ENCODE data around the gene CFAP77. TPM values are rescaled to one million over a fixed set of nuclear protein-coding genes. Genes with fewer than 3 reads are reported as not detected.

CFAP77 gene
- total and polyA plus RNA-seq, 4 donors = 0.38 TPM; not detected in 3

DNA sequence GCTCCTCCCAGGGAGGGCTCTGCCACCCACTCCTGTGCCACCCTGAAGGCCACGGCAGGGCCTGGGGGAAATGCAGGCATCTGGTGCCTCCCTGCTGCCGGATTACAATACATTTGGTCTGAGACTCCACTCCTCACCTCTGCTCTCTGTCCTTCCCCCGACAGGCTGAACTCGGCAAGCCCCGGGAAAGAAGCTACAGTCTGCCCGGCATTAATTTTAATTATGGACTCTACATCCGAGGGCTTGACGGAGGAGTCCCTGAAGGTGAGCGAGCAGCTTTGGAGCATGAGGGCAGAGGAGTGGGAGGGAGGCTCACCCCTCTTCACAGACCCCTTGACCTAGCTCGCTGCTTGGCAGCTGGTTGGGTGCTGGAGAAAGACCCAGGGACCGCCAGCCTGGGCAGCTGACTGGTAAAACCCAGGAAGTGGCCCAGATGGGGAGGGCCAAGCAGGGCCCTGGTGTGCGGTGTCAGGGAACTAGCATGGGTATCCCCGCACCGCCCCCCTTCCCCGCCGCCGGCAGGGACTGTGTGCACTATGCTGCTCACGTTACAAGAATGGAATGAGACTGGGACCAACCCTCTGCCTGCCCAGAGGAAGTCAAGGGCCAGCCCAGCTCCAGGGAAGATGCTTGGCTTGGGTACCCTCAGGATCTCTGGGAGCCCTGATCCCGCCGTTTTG, 88.7 kb downstream of the CFAP77 start:
- Histone ChIP-seq H3K4me1 (ENCODE audit: control insufficient read depth in 1 of 2, insufficient read depth in 2 of 2, low read length in 2 of 2) (no peaks in the 10 kb centered on the region), H3K9me3 (ENCODE audit: control insufficient read depth, low read length) (no peaks in the 10 kb centered on the region), H3K27me3 (ENCODE audit: control insufficient read depth in 1 of 2, insufficient read depth in 2 of 2, low read length in 1 of 2) (peaks cover 0 to 4% of the 10 kb centered on the region in 2 donors), H3K27ac (ENCODE audit: low read depth in 1 of 2, low read length in 2 of 2) (no peak overlapping the region), H3K36me3 (ENCODE audit: control insufficient read depth in 1 of 2, insufficient read depth in 2 of 2, low read length in 1 of 2) (no peaks in the 10 kb centered on the region), H3K4me3 (ENCODE audit: low read length in 2 of 2) (no peak overlapping the region)
- ATAC-seq (ENCODE audit: low FRiP score) (no peak), DNase-seq (no peak)
- intact Hi-C loops (cut with DNase I) = no loop called here
- WGBS, 2 donors = 18 to 21% methylated on average over 20 of the region's 20 CpGs

DNA sequence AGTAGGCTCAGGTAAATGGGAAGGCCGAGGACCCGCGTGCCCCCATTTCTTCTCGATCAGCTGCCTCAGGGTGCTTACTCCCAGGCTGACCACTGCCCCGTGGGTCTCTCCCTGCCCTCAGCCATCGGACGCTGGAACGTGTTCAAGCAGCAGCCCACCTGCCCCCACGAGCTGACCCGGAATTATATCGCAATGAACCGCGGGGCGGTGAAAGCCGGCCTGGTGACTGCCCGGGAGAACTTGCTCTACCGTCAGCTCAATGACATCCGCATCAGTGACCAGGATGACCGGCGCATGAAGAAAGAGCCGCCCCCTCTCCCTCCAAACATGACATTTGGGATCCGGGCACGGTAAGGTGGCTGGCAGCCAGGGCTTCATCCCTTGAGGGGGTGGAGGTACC, 89.2 kb downstream of the CFAP77 start:
- intact Hi-C loops (cut with DNase I) = no loop called here
- DNase-seq (no peak), ATAC-seq (ENCODE audit: low FRiP score) (no peak)
- Histone ChIP-seq H3K4me3 (ENCODE audit: low read length in 2 of 2) (no peak overlapping the region), H3K4me1 (ENCODE audit: control insufficient read depth in 1 of 2, insufficient read depth in 2 of 2, low read length in 2 of 2) (no peaks in the 10 kb centered on the region), H3K27me3 (ENCODE audit: control insufficient read depth in 1 of 2, insufficient read depth in 2 of 2, low read length in 1 of 2) (peaks cover 0 to 4% of the 10 kb centered on the region in 2 donors), H3K27ac (ENCODE audit: low read depth in 1 of 2, low read length in 2 of 2) (no peak overlapping the region), H3K36me3 (ENCODE audit: control insufficient read depth in 1 of 2, insufficient read depth in 2 of 2, low read length in 1 of 2) (no peaks in the 10 kb centered on the region), H3K9me3 (ENCODE audit: control insufficient read depth, low read length) (no peaks in the 10 kb centered on the region)
- WGBS, 2 donors = 78 to 82% methylated on average over 23 of the region's 23 CpGs

DNA sequence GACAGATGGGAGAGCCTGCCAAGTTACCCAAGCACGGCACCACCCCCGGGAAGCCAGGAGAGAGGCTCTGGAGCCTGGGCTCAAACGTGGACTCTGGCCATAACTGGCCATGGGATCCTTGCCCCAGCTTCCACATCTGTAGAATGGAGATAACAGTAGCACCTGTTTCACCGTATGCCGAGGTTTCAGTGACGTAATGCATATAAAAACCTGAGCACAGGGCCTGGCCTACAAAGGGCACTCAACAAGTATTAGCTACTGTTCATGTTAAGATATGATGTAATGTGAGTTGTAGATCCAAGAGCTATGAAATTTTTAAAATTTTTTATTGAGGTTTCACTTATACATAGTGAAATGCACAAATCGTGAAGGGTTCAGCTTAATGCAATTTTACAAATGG, 90.2 kb downstream of the CFAP77 start:
- intact Hi-C loops (cut with DNase I) = no loop called here
- H3K27me3 ChIP-seq (ENCODE audit: control insufficient read depth in 1 of 2, insufficient read depth in 2 of 2, low read length in 1 of 2) = peaks cover 0 to 2% of the 10 kb centered on the region in 2 donors

GRCh38 chr9:132502480-132502879, 92.5 kb downstream of the CFAP77 start:
- WGBS, 2 donors = 87 to 89% methylated on average over 12 of the region's 12 CpGs
- intact Hi-C loops (cut with DNase I) = no loop called here
- no peak for DNase-seq
- Histone ChIP-seq H3K4me1 (ENCODE audit: control insufficient read depth in 1 of 2, insufficient read depth in 2 of 2, low read length in 2 of 2) (no peaks in the 10 kb centered on the region), H3K36me3 (ENCODE audit: control insufficient read depth in 1 of 2, insufficient read depth in 2 of 2, low read length in 1 of 2) (no peaks in the 10 kb centered on the region), H3K27me3 (ENCODE audit: control insufficient read depth in 1 of 2, insufficient read depth in 2 of 2, low read length in 1 of 2) (peaks cover 0 to 2% of the 10 kb centered on the region in 2 donors), H3K27ac (ENCODE audit: low read depth in 1 of 2, low read length in 2 of 2) (no peak overlapping the region), H3K9me3 (ENCODE audit: control insufficient read depth, low read length) (no peaks in the 10 kb centered on the region), H3K4me3 (ENCODE audit: low read length in 2 of 2) (no peak overlapping the region)
- no peak for ATAC-seq (ENCODE audit: low FRiP score)

More for the DNA sequence above, 90.2 kb downstream of the CFAP77 start:
- Histone ChIP-seq H3K4me1 (ENCODE audit: control insufficient read depth in 1 of 2, insufficient read depth in 2 of 2, low read length in 2 of 2) (no peaks in the 10 kb centered on the region), H3K4me3 (ENCODE audit: low read length in 2 of 2) (no peak overlapping the region), H3K27ac (ENCODE audit: low read depth in 1 of 2, low read length in 2 of 2) (no peak overlapping the region), H3K9me3 (ENCODE audit: control insufficient read depth, low read length) (no peaks in the 10 kb centered on the region), H3K36me3 (ENCODE audit: control insufficient read depth in 1 of 2, insufficient read depth in 2 of 2, low read length in 1 of 2) (no peaks in the 10 kb centered on the region)
- ATAC-seq (ENCODE audit: low FRiP score) = no peak
- 78 to 80% methylated on average over 7 of the region's 7 CpGs for WGBS, 2 donors
- DNase-seq = no peak

DNA sequence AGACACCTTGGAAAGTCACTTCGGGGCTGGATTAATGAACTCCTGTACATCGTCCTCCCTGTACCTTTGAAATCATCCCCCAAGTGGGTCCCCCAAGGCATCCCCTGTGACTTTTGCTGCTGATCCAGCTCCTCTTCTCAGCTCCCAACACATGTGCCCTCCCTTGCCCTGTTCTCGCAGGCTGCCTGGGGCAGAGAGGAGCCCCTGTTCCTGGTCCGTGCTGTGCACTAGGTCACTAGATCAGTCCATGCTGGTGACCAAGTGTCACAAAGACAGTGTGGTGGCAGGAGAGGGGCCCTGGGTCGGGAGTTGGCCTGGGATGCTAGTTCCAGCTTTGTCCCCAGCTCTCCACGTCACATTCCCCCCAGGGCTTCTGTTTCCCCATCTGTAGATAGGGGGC, 93.1 kb downstream of the CFAP77 start:
- intact Hi-C loops (cut with DNase I) = no loop called here

DNA sequence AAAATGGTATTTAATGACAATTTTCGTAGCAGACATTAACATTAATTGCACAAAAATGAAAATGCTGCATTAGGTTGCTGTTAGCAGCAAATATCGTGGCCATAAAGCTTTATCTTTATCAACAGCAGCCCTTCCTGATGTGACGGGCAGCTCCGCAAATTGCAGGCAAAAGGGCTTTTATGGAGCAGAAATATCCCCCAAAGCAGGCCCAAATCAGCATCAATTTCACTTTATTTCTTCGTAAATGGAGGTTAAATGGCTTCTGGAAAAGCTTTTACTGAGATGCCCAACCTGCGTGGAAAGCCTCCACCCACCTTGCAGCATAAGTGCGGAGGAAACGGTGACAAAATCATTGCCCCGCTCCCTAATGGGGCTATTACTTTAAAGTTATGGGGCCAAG, 94.5 kb downstream of the CFAP77 start:
- ATAC-seq (ENCODE audit: low FRiP score) (no peak), DNase-seq (no peak)
- peaks cover 0 to 2% of the 10 kb centered on the region in 2 donors for H3K27me3 ChIP-seq (ENCODE audit: control insufficient read depth in 1 of 2, insufficient read depth in 2 of 2, low read length in 1 of 2)
- no peaks in the 10 kb centered on the region for H3K4me1 ChIP-seq (ENCODE audit: control insufficient read depth in 1 of 2, insufficient read depth in 2 of 2, low read length in 2 of 2)
- 55 to 60% methylated on average over 9 of the region's 9 CpGs for WGBS, 2 donors
- H3K27ac ChIP-seq (ENCODE audit: low read depth in 1 of 2, low read length in 2 of 2) = no peak overlapping the region
- intact Hi-C loops (cut with DNase I) = no loop called here
- no peaks in the 10 kb centered on the region for H3K9me3 ChIP-seq (ENCODE audit: control insufficient read depth, low read length)
- no peaks in the 10 kb centered on the region for H3K36me3 ChIP-seq (ENCODE audit: control insufficient read depth in 1 of 2, insufficient read depth in 2 of 2, low read length in 1 of 2)
- H3K4me3 ChIP-seq (ENCODE audit: low read length in 2 of 2) = no peak overlapping the region

More for the DNA sequence above, 93.1 kb downstream of the CFAP77 start:
- no peak overlapping the region for H3K4me3 ChIP-seq (ENCODE audit: low read length in 2 of 2)
- no peak for ATAC-seq (ENCODE audit: low FRiP score)
- peaks cover 0 to 2% of the 10 kb centered on the region in 2 donors for H3K27me3 ChIP-seq (ENCODE audit: control insufficient read depth in 1 of 2, insufficient read depth in 2 of 2, low read length in 1 of 2)
- H3K9me3 ChIP-seq (ENCODE audit: control insufficient read depth, low read length) = no peaks in the 10 kb centered on the region
- H3K36me3 ChIP-seq (ENCODE audit: control insufficient read depth in 1 of 2, insufficient read depth in 2 of 2, low read length in 1 of 2) = no peaks in the 10 kb centered on the region
- no peaks in the 10 kb centered on the region for H3K4me1 ChIP-seq (ENCODE audit: control insufficient read depth in 1 of 2, insufficient read depth in 2 of 2, low read length in 2 of 2)
- H3K27ac ChIP-seq (ENCODE audit: low read depth in 1 of 2, low read length in 2 of 2) = no peak overlapping the region
- DNase-seq = no peak
- 56 to 60% methylated on average over 6 of the region's 6 CpGs for WGBS, 2 donors

DNA sequence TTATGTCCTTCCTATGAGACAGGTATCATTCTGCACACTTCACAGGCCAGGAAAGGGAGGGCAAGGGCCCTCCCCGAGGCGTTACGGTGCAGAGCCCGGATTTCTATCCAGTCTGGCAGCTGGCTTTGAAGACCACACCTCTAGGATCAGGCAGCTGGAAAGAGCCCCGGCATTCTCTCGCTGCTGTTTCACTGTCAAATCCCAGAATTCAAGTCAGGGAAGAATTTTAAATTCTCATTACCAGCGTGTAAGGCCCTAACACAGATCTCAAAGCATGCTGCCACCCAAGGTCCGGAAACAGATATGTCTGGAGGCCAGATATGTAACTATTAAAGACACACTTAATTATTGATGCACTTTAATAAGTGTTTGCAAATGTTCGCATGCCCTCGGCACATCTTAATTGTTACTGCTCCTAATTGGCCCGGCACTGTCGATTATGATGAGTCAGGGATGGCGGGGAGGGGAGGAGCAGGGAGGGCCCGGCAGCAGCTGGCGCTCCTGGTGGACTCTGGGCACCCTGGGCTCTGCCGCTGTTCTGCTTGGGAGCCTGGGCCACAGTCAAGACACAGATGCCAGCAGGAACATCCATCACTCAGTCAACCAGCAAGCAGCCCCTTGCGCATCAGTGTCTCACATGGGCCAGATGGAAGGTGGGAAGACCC, 96.1 kb downstream of the CFAP77 start:
- Histone ChIP-seq H3K27ac (ENCODE audit: low read depth in 1 of 2, low read length in 2 of 2) (no peak overlapping the region), H3K27me3 (ENCODE audit: control insufficient read depth in 1 of 2, insufficient read depth in 2 of 2, low read length in 1 of 2) (peaks cover 0 to 2% of the 10 kb centered on the region in 2 donors), H3K4me1 (ENCODE audit: control insufficient read depth in 1 of 2, insufficient read depth in 2 of 2, low read length in 2 of 2) (no peaks in the 10 kb centered on the region), H3K9me3 (ENCODE audit: control insufficient read depth, low read length) (no peaks in the 10 kb centered on the region), H3K4me3 (ENCODE audit: low read length in 2 of 2) (no peak overlapping the region), H3K36me3 (ENCODE audit: control insufficient read depth in 1 of 2, insufficient read depth in 2 of 2, low read length in 1 of 2) (no peaks in the 10 kb centered on the region)
- DNase-seq (no peak), ATAC-seq (ENCODE audit: low FRiP score) (no peak)
- 68 to 70% methylated on average over 17 of the region's 17 CpGs for WGBS, 2 donors
- intact Hi-C loops (cut with DNase I) = loop anchor here in 1 of 2 donors (5.0 kb wide), 1 partner anchor 291 kb away; no protein-coding TSS in a partner anchor

GRCh38 chr9:132506977-132507669, 97.1 kb downstream of the CFAP77 start:
- no peaks in the 10 kb centered on the region for H3K4me1 ChIP-seq (ENCODE audit: control insufficient read depth in 1 of 2, insufficient read depth in 2 of 2, low read length in 2 of 2)
- DNase-seq (no peak), ATAC-seq (ENCODE audit: low FRiP score) (no peak)
- intact Hi-C loops (cut with DNase I) = loop anchor here in 1 of 2 donors (5.0 kb wide), 1 partner anchor 290 kb away; no protein-coding TSS in a partner anchor
- WGBS, 2 donors = 53 to 54% methylated on average over 9 of the region's 9 CpGs
- H3K27ac ChIP-seq (ENCODE audit: low read depth in 1 of 2, low read length in 2 of 2) = no peak overlapping the region
- H3K4me3 ChIP-seq (ENCODE audit: low read length in 2 of 2) = no peak overlapping the region
- no peaks in the 10 kb centered on the region for H3K36me3 ChIP-seq (ENCODE audit: control insufficient read depth in 1 of 2, insufficient read depth in 2 of 2, low read length in 1 of 2)
- no peaks in the 10 kb centered on the region for H3K9me3 ChIP-seq (ENCODE audit: control insufficient read depth, low read length)
- peaks cover 0 to 2% of the 10 kb centered on the region in 2 donors for H3K27me3 ChIP-seq (ENCODE audit: control insufficient read depth in 1 of 2, insufficient read depth in 2 of 2, low read length in 1 of 2)
